Activated T-cell treated with anti-CD3 and anti-CD28 coated beads, Interleukin-2, amount 50 U/mL, for 24 hours (primary cell): ENCODE measurements around the gene CKB.
A peak's percentile ranks its signal among the peaks of the same experiment; 100 is the strongest.
"Not testable (repeated sequence)": the region's sequence is repeated elsewhere in the genome, so short reads cannot be mapped to it uniquely, and the experiment has no call there.

Source experiments
- DNase-seq: peaks from one replicate; pipeline ENCODE4 v3.0.0-alpha.2; 2020
- H3K27ac Mint-ChIP-seq: 2 replicates; pipeline ENCODE4 v1.8.0; 2020; ENCODE audit warnings: mild to moderate bottlenecking, mixed read lengths
- H3K27me3 Mint-ChIP-seq: 2 replicates; pipeline ENCODE4 v1.8.0; 2020; ENCODE audit warnings: mixed read lengths
- H3K36me3 Mint-ChIP-seq: 2 replicates; pipeline ENCODE4 v1.8.0; 2020; ENCODE audit warnings: low read depth, mixed read lengths
- H3K4me1 Mint-ChIP-seq: 2 replicates; pipeline ENCODE4 v1.8.0; 2020; ENCODE audit warnings: low read depth, mixed read lengths
- H3K4me3 Mint-ChIP-seq: 2 replicates; pipeline ENCODE4 v1.8.0; 2020; ENCODE audit warnings: mild to moderate bottlenecking, moderate library complexity, mixed read lengths
- H3K9me3 Mint-ChIP-seq: 2 replicates; pipeline ENCODE4 v1.8.0; 2020; ENCODE audit warnings: mixed read lengths

The CKB gene

GRCh38 chr14:103528146-103528586 is 5.5 kb upstream of the CKB start:
- H3K4me1 Mint-ChIP-seq, result peaks cover 38% of the 10 kb centered on the region
- no peak for DNase-seq
- H3K27ac Mint-ChIP-seq, result peak overlapping the region; percentile 97
- H3K9me3 Mint-ChIP-seq, result no peaks in the 10 kb centered on the region
- peaks cover 34% of the 10 kb centered on the region for H3K36me3 Mint-ChIP-seq
- H3K4me3 Mint-ChIP-seq, result peak overlapping the region; percentile 94
- peaks cover 12% of the 10 kb centered on the region for H3K27me3 Mint-ChIP-seq

GRCh38 chr14:103527408-103528145 is 4.9 kb upstream of the CKB start:
- H3K9me3 Mint-ChIP-seq, result no peaks in the 10 kb centered on the region
- peak overlapping the region; percentile 97 for H3K27ac Mint-ChIP-seq
- peaks cover 34% of the 10 kb centered on the region for H3K36me3 Mint-ChIP-seq
- no peak for DNase-seq
- peaks cover 12% of the 10 kb centered on the region for H3K27me3 Mint-ChIP-seq
- peaks cover 38% of the 10 kb centered on the region for H3K4me1 Mint-ChIP-seq
- H3K4me3 Mint-ChIP-seq, result peak overlapping the region; percentile 94

GRCh38 chr14:103526914-103527248 is 4.3 kb upstream of the CKB start:
- peaks cover 12% of the 10 kb centered on the region for H3K27me3 Mint-ChIP-seq
- H3K27ac Mint-ChIP-seq, result peak overlapping the region; percentile 69
- no peaks in the 10 kb centered on the region for H3K9me3 Mint-ChIP-seq
- peaks cover 28% of the 10 kb centered on the region for H3K36me3 Mint-ChIP-seq
- H3K4me1 Mint-ChIP-seq, result peaks cover 40% of the 10 kb centered on the region
- peak overlapping the region; percentile 94 for H3K4me3 Mint-ChIP-seq
- DNase-seq, result no peak

GRCh38 chr14:103526247-103526913 is 3.8 kb upstream of the CKB start:
- H3K27ac Mint-ChIP-seq, result no peak overlapping the region

DNA sequence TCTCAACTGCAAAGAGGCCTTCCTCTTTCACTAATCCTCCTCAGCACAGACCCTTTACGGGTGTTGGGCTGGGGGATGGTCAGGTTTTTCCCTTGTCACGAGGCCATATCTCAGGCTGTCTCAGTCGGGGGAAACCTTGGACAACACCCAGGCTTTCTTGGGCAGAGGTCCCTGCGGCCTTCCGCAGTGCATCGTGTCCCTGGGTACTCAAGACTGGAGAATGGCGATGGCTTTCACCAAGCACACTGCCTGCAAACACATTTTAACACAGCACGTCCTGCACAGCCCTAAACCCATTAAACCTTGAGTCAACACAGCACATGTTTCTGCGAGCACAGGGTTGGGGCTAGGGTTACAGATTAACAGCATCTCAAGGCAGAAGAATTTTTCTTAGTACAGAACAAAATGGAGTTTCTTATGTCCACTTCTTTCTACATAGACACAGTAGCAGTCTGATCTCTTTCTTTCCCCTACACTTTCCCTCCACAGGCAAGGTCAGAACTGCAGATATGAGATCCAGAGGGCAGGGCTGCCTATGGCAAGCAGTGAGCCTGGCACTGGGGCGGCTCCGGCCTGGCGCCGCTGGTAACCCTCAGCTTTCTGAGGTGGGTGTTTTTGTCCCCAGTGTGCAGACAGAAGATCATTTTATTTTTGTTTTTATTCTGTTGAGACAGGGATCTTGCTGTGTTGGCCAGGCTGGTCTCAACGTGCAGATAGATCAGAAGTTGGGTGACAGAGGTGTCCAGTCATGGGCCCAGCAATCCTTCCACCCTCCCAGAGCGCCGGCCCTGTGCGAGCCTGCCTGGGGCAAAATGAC is 3.0 kb upstream of the CKB start:
- not testable (repeated sequence) for H3K9me3 Mint-ChIP-seq, DNase-seq, H3K27ac Mint-ChIP-seq, H3K4me3 Mint-ChIP-seq
- Mint-ChIP-seq H3K27me3 (peaks cover 12% of the 10 kb centered on the region), H3K36me3 (peaks cover 15% of the 10 kb centered on the region), H3K4me1 (peaks cover 29% of the 10 kb centered on the region)

More at GRCh38 chr14:103526247-103526913, 3.8 kb upstream of the CKB start:
- Mint-ChIP-seq H3K4me3 (no peak overlapping the region), H3K4me1 (peaks cover 36% of the 10 kb centered on the region), H3K27me3 (peaks cover 12% of the 10 kb centered on the region), H3K36me3 (peaks cover 23% of the 10 kb centered on the region), H3K9me3 (no peaks in the 10 kb centered on the region)
- no peak for DNase-seq

DNA sequence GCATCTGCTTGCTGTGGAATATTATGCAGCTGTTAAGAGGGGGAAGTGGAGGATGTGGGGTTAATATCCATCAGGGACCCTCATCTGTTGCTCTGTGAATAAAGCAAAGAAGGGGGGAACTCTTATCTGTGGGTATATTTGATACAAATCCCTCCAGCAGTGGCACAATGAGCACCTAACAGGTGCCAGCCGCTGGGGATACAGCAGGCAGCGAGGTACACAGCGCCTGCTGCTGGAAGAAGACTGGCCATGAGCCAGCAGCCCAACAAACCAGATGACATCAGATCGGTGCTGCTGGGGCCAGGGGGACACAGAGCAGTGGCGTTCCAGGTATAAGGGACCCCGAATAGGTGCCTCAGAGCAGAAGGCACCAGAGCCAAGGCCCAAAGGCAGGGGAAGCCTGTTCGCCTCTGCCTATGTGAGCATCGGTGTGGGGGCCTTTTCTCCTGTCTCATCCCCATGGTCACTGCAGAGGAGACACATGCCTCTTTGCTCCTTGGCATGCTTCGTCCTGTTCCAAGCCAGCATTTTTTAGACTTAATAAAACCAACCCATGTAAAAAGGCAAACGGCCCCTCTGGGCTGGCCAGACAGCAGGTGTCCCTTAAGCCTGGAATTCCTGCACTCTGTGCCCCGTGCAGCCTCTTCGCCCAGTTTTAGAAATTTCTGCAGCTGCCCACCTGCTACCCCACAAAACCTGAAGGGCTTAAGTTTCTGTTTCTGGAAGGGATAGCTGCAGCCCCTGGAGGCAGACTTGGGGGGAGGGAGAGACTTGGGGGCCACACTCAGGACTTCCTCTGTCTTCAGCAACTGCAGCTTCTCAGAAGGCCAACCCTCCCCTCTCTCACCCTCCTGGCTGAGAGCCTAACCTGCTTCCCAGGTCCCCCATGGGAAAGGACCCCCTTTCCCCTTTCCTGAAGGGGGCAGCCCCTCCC is 1.6 kb upstream of the CKB start:
- no peaks in the 10 kb centered on the region for H3K9me3 Mint-ChIP-seq
- no peak for DNase-seq
- H3K27ac Mint-ChIP-seq, result no peak overlapping the region
- no peak overlapping the region for H3K4me3 Mint-ChIP-seq
- peaks cover 21% of the 10 kb centered on the region for H3K27me3 Mint-ChIP-seq
- H3K4me1 Mint-ChIP-seq, result peaks cover 24% of the 10 kb centered on the region
- H3K36me3 Mint-ChIP-seq, result peaks cover 2% of the 10 kb centered on the region

GRCh38 chr14:103523575-103523954 is 935 bp upstream of the CKB start:
- Mint-ChIP-seq H3K4me1 (peaks cover 24% of the 10 kb centered on the region), H3K36me3 (no peaks in the 10 kb centered on the region), H3K4me3 (no peak overlapping the region), H3K9me3 (no peaks in the 10 kb centered on the region), H3K27me3 (peaks cover 26% of the 10 kb centered on the region), H3K27ac (no peak overlapping the region)
- DNase-seq, result no peak

GRCh38 chr14:103521951-103522563 is 573 bp downstream of the CKB start:
- Mint-ChIP-seq H3K4me1 (peaks cover 12% of the 10 kb centered on the region), H3K27ac (peak overlapping the region; percentile 18), H3K36me3 (no peaks in the 10 kb centered on the region), H3K4me3 (peak overlapping the region; percentile 36), H3K9me3 (no peaks in the 10 kb centered on the region), H3K27me3 (peaks cover 26% of the 10 kb centered on the region)
- no peak for DNase-seq

- H3K4me3 Mint-ChIP-seq, result peak overlapping the region; percentile 47
- H3K4me1 Mint-ChIP-seq, result peaks cover 11% of the 10 kb centered on the region
- H3K9me3 Mint-ChIP-seq, result no peaks in the 10 kb centered on the region
- DNase-seq, result no peak
- H3K27ac Mint-ChIP-seq, result no peak overlapping the region
- no peaks in the 10 kb centered on the region for H3K36me3 Mint-ChIP-seq
- H3K27me3 Mint-ChIP-seq, result peaks cover 26% of the 10 kb centered on the region
Measured at GRCh38 chr14:103521438-103521950, 1.1 kb downstream of the CKB start.

- Mint-ChIP-seq H3K27me3 (peaks cover 26% of the 10 kb centered on the region), H3K4me3 (peak overlapping the region; percentile 47), H3K36me3 (no peaks in the 10 kb centered on the region), H3K9me3 (no peaks in the 10 kb centered on the region), H3K4me1 (peaks cover 11% of the 10 kb centered on the region), H3K27ac (no peak overlapping the region)
- peak; percentile 72 for DNase-seq
Measured at GRCh38 chr14:103520657-103521437, 1.8 kb downstream of the CKB start.

- Mint-ChIP-seq H3K27me3 (peaks cover 26% of the 10 kb centered on the region), H3K4me3 (peak overlapping the region; percentile 42), H3K27ac (no peak overlapping the region), H3K4me1 (peaks cover 11% of the 10 kb centered on the region), H3K36me3 (no peaks in the 10 kb centered on the region), H3K9me3 (no peaks in the 10 kb centered on the region)
- no peak for DNase-seq
Measured at GRCh38 chr14:103520269-103520656, 2.4 kb downstream of the CKB start.

DNA sequence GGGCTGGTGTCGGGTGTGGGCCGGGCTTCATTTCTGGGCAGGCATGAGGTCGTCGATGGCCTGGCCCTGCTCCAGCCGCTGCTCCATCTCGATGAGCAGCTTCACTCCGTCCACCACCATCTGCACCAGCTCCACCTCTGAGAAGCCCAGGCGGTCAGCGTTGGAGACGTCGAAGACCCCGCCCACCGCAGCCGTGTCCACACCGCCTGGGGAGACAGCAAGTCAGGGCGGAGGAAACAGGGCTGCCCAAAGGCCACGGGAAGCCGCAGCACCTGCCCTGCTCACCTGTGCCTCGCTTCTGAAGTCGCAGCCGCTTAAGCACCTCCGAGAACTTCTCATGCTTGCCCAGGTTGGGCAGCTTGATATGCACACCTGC is 2.8 kb downstream of the CKB start:
- no peak for DNase-seq
- Mint-ChIP-seq H3K4me3 (peak overlapping the region; percentile 42), H3K27me3 (peaks cover 26% of the 10 kb centered on the region), H3K9me3 (no peaks in the 10 kb centered on the region), H3K4me1 (peaks cover 11% of the 10 kb centered on the region), H3K36me3 (no peaks in the 10 kb centered on the region), H3K27ac (peak overlapping the region; percentile 26)
